HPDE6-E6E7 (cell line): Measurements from ENCODE around the gene CELF4.

ENCODE experiments used
- DNase-seq: peaks from one replicate; pipeline ENCODE4 v3.0.0; 2011; ENCODE audit warnings: missing footprints; ENCODE audit errors: extremely low spot score

The CELF4 gene

DNA sequence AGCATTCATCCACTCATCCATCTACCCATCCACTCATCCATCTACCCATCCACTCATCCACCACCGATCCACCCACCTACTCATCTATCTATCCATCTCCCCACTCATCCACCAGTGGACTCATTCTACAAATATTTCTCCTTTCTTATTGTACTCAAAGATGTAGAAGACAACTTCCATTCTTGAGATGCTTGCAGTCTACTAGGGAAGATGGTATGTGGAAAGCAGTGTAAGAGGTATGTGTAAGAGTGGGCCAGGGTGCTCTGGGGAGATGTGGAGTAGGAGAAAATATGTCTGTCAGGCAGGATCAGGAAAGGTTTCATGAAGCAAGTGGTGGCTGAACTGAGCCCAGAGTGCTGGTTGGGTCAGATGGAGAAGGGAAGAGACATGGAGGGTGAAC, 150.8 kb downstream of the CELF4 start:
- no peak for DNase-seq

DNA sequence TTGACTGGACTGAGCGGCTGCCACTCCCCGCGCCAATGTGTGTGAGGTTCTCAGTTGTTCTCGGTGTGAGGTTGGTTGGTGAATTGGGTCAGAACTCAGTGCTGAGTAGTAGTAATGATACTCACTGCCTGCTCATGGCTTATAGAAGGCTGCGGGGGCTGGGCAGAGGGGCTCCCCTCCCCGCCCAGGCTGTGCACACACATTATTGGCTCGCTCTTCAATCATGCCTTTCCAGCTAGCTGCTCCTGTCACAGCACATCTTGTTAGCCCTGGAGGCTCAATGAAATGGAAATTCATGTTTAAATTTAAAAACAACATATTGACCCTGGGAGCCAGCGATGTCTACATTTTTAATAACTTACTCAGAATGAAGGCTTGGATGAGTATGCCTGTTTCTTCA, 152.8 kb downstream of the CELF4 start:
- DNase-seq, result no peak

DNA sequence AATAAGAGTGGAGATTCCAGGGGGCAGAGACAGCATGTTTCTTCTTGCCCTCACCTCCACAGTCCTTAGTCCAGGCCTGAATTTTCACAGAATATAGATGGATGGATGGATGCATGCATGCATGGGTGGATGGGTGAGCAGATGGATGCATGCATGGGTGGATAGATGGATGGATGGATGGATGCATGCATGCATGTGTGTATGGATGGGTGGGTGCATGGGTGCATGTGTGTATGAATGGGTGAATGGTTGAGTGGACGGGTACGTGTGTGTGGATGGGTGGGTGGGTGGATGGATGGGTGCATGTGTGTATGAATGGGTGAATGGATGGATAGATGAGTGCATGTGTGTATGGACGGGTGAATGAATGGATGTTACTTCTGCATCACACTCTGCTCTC, 153.3 kb downstream of the CELF4 start:
- DNase-seq, result no peak

DNA sequence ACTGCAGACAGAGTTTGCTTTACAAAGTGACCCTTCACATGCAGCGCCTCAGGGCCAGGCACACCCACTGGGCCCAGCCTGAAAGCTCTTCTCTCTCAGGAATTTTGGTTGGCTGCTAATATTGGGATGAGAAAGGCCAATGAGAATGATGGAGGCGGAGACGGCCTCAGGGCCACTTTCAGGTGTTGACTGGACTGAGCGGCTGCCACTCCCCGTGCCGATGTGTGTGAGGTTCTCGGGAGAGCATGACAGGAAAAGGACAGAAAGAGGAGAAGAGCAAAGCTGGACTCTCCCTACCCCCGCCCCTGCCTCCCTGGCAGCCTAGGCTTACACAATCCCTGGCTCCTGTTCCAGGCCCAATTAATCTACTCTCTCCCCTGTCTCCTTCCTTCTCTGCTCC, 155.7 kb downstream of the CELF4 start:
- no peak for DNase-seq

DNA sequence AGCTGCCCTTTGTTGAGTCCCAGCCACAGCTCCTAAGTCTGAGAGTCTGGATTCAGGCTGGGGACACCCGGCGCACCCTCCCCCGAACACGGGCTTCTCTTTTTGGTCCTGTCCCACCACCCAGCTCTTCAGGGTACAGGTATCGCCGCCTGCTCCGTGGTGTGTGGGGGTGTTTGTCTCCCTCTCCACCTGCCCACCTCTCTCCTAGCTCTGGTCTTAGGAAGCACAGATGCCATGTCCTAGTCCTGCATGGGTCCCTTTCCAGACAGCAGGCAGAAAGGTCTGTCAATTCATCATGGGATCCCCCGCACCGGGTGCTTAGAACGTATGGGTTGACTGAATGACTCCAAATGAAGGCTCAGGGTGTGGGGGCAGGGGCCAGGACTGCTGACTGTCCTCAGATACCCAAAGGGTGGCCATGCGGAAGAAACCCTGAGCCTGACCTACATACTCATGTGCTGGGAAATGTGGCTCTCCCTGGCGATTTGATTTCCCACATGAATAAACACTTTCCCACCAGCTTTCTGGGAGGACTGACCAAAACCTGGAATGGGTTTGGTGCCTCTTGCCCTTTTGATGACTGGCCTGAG, 156.8 kb downstream of the CELF4 start:
- no peak for DNase-seq

DNA sequence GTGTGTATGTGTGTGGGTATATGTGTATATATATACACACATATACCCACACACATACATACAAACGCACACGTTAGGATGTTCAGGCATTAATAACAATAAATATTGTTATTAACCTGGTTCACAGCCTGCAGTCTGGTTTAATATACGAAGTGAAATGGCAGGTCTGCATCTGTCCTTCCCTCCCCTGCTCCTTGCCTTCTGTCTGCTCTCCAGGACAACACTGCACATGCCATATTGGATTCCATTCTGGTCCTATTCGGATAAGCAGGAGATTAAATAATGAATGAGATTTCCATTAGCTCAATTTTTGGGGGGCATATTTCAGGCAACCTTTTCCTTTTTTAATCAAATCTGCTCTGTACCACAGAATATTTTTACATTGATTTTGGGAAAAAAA, 158.0 kb downstream of the CELF4 start:
- no peak for DNase-seq

DNA sequence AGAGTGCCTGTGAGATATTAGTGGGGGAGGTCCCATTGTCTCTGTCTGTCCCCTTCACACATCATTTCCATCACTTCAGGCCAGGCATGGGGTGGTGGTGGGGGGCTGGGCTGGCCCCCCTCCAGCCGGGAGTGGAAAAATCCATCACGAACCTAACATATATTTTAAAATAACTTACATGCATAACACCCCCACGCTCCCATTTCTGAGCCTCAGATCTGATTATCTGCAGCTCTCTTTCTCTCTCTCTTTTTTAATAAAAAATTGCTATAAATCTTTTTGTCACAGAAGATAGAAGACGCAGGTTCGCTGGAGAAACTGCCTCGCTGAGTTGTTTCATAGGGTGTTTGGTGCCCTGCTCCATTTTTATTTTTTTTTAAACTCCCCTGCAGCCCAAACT, 159.8 kb downstream of the CELF4 start:
- DNase-seq, result no peak

DNA sequence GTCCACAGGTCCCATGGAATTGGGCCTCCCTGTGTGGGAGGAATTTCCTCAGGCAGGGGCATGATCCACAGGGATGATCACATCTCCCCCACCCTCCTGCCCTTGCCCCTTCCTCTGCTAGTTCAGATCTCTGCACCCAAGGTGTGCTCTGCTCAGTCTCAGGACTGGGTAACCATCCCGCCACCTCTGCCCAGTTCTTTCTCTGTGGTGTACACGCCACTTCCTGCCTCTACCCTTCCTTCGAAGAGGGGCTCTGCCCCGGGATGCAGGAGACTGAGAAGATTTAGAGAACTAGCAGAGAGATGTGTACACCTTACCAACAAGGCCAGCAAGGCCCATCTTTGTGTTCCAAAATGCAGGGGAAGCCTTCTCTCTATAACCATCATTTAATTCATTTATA, 160.4 kb downstream of the CELF4 start:
- no peak for DNase-seq

DNA sequence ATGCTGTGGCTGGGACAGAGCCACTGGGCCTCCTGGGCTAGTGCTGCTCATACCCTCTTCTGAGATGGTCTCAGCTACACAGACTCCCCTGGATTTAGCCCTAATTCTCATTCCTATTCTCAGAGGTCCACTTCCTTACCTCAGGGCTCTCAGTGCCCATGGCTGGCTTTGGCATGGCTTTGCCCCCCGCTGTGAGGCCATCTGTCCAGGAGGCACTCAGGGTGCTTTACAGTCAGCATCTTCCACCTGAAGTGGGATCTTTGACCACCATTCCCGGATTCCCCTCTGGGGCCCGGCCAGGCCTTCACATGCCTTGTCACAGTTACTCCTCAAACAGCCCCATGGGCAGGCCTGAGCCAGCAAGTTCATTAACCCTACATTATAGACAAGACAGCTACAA, 161.8 kb downstream of the CELF4 start:
- no peak for DNase-seq

DNA sequence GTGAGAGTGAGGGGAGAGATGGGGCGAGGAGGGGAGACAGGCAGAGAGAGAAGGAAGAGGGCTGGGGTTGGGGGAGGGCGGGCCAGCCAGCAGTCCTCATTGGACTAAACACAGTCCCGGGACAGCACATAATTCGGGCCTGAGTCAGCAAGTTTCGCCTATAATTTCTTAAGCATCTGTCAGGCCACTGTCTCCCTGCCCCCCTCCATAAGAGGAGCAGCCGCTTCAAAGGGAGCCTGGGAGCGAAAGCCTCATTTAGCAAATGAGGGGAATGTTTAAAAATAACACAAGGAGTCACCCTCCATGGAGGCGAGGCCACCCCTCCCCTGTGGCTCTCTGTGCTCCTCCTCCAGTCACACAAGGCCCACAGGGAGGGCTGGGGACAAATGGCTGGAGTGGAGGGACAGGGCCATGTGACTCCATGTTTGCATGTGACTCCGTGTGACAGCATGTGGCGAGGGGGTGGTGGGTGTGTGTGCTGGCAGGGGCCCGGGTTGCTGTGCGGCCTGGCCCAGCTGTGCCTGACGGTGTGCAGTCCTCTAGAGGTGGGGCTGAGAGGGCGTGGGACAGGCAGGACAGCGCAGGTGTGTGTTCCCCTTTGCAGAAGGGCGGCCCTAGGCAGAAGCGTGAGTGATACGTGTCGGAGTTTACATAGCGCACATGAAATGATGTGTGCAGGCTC, 162.4 kb downstream of the CELF4 start:
- peak; percentile 19 for DNase-seq

DNA sequence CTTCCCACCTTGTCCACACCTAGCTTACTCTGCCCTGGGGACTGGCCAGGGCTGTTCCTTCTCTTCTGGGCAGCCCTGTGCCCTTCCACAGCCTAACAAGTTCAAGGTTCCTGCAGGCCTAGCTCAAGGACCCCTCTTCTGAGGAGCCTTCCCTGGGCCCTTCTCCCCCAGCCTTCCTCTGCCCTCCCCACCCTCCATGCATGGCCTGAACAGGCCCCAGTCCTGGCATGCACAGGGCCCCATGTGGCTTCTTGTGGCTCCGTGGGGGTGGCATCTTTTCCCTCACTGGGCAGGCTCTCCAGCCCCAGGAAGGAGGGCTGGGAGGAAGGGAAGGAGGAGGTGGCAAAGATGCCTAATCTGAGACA, 162.9 kb downstream of the CELF4 start:
- DNase-seq, result no peak

DNA sequence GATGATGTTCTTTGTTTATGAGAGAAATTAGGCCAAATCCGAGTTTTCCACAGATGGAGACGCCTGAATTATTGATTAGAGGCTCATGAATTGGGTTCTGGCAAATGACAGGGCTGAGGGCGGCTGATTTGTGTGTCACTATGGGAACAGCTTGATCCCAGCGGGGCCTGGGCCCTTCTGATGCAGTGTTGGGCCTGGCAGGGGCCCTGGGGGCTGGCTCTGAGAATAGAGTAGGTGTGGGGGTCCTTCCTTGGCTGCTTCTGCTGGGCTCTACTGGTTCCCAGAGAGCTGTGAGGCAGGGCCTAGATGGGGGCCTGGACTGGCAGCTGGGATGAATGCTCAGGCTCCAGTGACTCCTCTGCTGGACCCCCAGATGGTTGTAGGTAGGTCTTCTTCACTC, 164.8 kb downstream of the CELF4 start:
- DNase-seq, result no peak

DNA sequence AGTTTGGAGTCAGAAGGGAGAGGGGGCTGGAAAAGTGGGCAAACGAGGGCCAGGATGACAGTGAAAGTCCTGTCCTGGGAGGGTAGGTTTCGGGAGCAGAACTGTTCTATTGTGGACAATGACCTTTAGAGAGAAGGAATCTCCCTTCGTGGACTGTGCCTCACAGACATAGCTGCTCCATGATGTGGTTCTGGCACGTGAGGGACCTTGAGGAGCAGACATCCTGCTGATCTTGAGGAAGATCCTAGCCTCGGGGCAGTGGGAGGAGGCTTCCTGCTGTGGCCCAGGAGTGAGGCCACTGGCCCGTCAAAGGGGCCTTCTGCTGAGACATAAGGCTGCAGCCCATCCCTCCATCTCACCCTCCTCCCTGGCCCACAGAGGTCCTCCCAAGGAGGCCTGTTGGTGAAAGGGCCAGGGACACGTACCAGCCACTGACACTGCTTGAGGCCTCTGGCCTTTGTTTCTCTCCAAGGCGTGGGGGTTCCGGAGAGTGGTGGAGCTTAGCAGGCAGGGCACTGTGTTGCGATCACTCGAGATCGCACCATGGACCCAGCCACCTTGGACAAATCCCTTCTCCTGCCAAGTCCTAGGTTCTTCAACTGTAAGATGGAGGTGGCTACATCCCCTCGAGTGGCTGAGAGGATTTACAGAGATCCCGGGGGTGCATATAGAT, 167.2 kb downstream of the CELF4 start:
- DNase-seq, result no peak

DNA sequence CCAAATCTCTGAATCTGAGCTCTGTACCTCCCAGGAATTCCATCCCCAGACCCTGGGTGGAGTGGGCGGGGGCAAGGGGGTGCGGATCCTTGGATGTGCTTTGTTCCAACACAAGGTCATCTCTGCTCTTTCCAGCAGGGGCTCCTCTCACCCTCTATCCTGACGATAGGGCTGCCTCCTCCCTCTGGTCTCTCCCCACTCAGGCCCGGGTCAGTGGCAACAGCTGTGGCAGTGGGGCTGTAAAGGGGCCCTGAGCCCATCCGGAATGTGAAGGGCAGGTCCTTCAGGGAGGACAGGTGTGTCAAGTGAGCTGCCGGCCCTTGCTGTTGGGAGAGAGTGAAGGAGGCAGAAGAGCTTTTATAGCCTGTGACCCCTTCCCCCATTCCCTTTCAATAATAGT, 167.8 kb downstream of the CELF4 start:
- no peak for DNase-seq

DNA sequence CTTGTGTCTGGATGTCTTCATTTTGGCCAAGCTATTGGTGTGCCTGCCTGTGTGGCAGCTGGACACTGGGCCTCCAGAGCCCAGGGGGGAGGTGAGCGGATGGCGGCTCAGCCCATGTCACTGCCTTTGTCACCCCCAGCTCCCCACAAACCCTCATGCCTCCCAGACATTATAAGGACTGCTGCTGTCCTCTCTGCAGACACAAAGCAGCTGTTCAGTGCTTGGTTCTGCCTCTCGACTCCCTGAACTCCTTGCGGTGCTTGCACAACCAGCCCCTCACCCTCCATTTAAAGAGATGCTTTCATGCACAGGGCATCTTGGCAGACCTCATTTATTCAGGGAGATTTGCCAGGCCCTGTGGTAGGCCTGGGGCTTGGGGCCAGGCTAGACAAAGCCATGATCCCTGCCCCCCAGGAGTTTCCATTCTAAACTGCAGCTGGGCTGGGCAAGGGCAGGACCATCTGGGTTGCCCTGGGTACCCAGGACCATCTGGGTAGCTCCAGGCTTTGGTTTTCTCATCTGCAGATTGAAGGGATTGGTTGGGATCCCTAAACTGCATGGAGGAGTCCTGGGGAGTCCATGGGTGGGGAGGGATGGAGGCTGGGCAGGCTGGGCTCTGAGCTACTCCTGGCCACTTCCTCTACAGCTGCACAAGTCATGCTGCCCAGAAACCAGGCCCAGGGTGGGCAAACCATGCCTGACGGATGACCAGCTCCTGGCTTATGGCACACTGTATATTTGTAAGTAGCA, 168.5 kb downstream of the CELF4 start:
- DNase-seq, result no peak

DNA sequence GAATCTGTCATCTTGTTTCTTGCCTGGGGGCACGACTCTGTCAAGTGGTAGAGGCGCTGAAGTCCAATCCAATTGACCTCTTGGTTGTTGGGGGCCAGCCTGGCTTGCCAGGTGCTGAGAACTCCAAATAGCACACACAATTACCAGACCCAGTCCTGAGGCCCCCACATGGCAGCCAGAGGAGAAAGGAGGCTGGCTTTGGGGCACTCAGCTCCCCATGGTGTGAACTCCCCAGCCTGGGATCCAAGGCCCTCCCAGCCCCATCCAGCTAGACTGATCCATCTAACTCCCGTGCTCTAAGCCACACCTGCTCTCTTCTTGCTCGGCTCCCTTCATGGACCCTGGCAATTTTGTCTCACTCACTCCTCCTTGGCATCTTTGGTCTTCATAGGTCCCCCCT, 170.0 kb downstream of the CELF4 start:
- DNase-seq, result no peak

DNA sequence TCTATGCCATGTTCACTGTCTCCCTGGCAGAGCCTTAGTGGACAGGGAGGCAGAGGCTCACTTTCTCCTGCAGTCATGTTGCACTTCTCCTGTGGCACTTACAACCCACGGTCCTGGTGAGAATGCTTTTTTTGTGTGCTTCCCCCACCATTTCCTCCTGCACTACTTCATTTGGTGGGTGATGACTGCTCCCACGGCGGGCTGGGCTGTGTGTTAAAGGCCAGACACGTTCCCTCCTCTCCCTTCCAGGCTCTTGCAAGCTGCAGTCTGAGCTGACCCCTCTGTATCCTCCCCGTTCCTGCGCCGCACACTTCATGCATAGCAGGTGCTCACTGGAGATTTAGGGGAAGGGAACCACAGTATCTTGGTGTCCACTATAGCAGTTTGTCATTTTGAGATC, 170.5 kb downstream of the CELF4 start:
- no peak for DNase-seq

DNA sequence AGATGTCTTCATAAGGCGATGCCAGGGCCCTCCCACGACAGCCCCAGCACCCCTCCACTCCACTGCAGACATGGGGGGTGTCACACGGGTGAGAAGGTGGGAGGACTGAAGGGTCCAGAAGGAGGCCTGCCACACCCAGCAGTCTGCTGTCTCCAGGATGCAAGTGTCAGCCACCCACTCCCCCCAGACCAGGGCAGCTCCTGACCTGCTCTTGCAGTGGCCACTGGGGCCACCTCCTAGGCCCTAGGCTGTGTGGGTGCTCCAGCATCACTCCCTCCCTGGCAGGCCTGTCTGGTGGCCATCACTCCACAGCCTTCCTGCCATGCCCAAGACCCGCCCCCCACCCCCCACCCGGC, 171.0 kb downstream of the CELF4 start:
- no peak for DNase-seq

DNA sequence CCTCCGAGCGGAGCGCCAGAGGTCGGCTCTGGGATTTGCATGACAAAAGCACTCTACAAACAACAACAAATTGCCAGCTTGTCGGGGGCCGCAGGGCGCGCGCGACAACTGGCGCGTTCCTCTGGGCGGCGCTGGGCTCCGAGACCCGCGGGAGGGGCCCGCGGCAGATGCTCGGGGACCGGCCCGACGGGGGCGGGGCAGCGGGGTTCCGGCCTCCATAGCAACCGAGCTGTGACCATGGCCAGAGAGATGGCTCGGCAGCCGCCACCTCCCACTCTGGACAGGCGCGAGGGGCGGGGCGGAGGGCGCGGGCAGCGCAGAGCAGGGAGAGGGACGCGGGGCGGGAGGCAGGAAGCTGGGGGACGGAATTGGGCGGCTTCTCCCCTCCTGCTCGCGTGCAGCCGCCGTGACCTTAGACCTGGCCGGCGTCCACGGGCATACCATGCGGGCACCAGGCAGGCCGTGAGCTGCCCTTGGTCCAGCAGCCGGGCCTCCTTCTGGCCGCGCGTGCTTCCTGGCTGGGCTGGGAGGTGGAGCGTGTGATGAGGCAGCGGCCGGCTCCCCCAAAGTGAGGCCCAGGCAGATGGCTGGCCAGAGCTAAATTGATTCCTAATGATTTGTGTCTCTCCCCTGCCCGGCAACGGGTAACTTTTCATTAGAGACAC, 171.5 kb downstream of the CELF4 start:
- DNase-seq, result peak; percentile 8

DNA sequence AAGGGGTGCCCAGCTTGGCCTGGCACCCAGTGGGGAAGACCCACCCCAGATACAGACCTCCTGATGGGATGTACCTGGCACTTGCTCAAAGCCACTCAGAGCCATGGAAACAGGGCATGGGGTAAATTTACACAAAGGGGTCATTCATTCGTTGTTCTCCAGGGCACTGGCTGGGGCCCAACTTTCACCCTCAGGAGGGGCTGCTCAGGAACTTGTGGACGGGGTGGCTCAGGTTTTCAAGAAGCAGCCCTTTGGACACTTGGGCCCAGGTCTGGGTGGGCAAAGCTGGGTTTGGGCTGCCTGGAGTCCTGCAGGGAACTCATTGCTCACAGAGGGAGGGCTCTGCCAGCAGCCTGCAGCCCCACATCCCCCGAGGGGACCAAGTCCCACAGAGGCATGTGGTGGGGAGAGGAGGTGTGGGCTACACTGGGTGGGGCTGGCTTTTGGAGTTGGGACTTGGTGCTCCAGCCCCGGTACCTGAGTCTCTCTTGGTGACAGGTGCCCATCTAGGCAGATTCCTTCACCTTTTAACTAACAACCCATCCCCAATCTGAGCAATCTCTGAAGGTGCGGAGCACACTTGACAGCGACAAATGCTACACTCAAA, 172.3 kb downstream of the CELF4 start:
- DNase-seq, result no peak

DNA sequence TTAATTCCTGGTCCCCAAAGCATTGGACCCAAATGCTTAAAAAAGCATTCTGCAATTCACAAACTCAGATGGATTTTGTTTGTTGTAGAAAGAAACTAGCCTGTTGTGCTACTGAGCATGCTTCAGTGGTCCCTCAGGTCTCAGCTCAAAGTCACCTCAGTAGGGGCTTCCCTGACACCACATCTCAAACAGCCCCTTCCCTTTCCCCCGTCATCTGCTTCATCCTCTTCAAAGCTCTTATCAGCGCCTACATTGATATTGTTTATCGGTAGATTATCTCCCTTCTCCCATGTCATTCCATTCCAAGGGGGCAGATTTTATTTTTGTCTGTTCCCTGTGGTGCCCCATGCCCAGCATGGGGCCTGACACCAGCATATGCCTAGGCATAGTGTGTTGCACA, 172.9 kb downstream of the CELF4 start:
- no peak for DNase-seq
